Aorta (tissue), 5 donors: ENCODE data around the gene CRKL. TPM values are rescaled to one million over a fixed set of nuclear protein-coding genes. Genes with fewer than 3 reads are reported as not detected.

Source experiments
- ATAC-seq: fragments of 200-7000 bp; cut with Tn5 transposase; one replicate; pipeline ENCODE4 v1.9.1; 2022; ENCODE audit warnings: moderate library complexity; ENCODE audit not compliant: low FRiP score
- DNase-seq, 2 donors: peaks; one replicate each; pipeline ENCODE4 v3.0.0-alpha.2; 2020
- H3K27ac ChIP-seq, 2 donors: one replicate each; pipeline ENCODE4 v1.5.1; 2013; ENCODE audit warnings: low read length in 2 of 2, mild to moderate bottlenecking in 2 of 2, moderate library complexity in 2 of 2, control low read depth in 1 of 2, inconsistent platforms in 1 of 2, low read depth in 1 of 2
- H3K27me3 ChIP-seq, 2 donors: one replicate each; pipeline ENCODE4 v1.6.1; 2013; ENCODE audit warnings: control low read depth in 1 of 2, low read length in 1 of 2, mild to moderate bottlenecking in 1 of 2, moderate library complexity in 1 of 2; ENCODE audit not compliant: insufficient read depth in 2 of 2, control insufficient read depth in 1 of 2
- H3K36me3 ChIP-seq, 2 donors: one replicate each; pipeline ENCODE4 v1.6.1; 2013; ENCODE audit warnings: control low read depth in 1 of 2, low read length in 1 of 2, mild to moderate bottlenecking in 1 of 2; ENCODE audit not compliant: insufficient read depth in 2 of 2, control insufficient read depth in 1 of 2
- H3K4me1 ChIP-seq, 2 donors: one replicate each; pipeline ENCODE4 v1.6.1; 2013; ENCODE audit warnings: low read length in 2 of 2, control low read depth in 1 of 2, mild to moderate bottlenecking in 1 of 2, moderate library complexity in 1 of 2; ENCODE audit not compliant: insufficient read depth in 2 of 2, control insufficient read depth in 1 of 2
- H3K4me3 ChIP-seq, 2 donors: one replicate each; pipeline ENCODE4 v1.5.1; 2013; ENCODE audit warnings: low read length in 2 of 2, control low read depth in 1 of 2, mild to moderate bottlenecking in 1 of 2
- H3K9me3 ChIP-seq: one replicate; pipeline ENCODE4 v1.6.1; 2013; ENCODE audit warnings: mild to moderate bottlenecking, low read length; ENCODE audit not compliant: control insufficient read depth
- WGBS, 2 donors: extraction: QIAGEN DNeasy Blood & Tissue Kit; methylation state at CpG; one replicate each; pipeline ENCODE4 v1.1.7; 2013; 5-methylcytosine and 5-hydroxymethylcytosine counted together
- intact Hi-C, 2 donors: fragments of 100-400 bp; cut with DNase I; formaldehyde crosslinking; loops; one replicate each; pipeline versions ENCODE4 v1.14.2 to v1.15.0; 2022
- polyA plus RNA-seq, 2 donors: library from polyadenylated mRNA; stranded (reverse); fragments of 200-250 nt; gene quantifications; one replicate each; pipeline ENCODE4 v1.2.3, GENCODE V29; 2013
- total RNA-seq, 2 donors: library from RNA; stranded (reverse); fragmentation: NEBNext Ultra II Directional; extraction: Animal tissue kit (Norgen Biotek cat#: 25700); gene quantifications; one replicate each; pipeline ENCODE4 v1.2.1, GENCODE V29; 2021
- donor health status: healthy with polysubstance abuse.
- donor health status: Bipolar disorder and iron deficiency.
- donor health status: DM: no; HTN: no; CAD: no.
- donor health status: DM: no; HTN: no; CAD: no.
- donor health status: DM: yes; HTN: yes; CAD: no.

The CRKL gene
- total and polyA plus RNA-seq, 4 donors: 9.5 to 45.9 (median 25.3) TPM

DNA sequence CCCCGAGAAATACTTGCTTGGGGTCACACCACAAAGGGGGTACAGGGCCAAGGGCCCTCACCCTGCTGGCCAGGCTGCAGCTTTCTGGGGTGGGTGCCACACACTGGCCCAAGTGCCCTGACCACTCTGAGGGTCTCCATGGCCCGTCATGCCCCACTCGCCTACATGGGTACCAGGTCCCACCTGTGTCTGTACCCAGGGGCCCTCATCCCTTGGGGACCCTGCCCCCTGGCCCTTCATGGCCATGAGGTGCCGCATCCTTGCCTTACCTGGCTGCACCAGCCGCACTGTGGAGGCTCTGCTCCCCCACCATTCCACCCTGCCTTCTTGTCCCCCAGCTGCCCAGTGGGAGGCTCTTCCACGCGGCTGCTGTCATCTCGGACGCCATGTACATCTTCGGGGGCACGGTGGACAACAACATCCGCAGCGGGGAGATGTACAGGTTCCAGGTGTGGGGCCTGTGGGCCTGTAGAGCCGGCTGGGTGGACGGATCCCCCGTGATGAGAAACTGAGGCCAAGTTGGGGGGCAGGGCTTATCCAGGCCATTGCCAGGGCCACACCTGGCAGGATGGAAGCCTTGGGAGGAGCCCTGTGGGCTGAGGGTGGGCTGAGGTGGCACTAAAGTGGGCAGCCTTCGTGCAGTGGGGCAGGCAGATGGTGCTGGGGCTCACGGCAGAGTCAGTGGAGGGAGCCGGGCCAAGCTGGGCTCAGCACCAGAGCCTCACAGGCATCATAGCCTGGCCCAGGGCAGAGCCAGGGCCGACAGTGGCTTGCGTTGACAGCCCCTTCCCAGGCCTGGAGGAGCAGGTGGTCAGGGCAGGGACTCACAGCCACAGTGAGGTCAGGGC is 75.5 kb downstream of the CRKL start:
- no peak for DNase-seq
- H3K4me1 ChIP-seq: no peaks in the 10 kb centered on the region
- H3K27ac ChIP-seq: no peak overlapping the region
- no peak overlapping the region for H3K4me3 ChIP-seq
- 86% methylated on average over 21 of the region's 21 CpGs for WGBS, 2 donors
- H3K27me3 ChIP-seq: no peaks in the 10 kb centered on the region
- H3K36me3 ChIP-seq: peaks cover 0 to 4% of the 10 kb centered on the region in 2 donors
- no peak for ATAC-seq
- no peaks in the 10 kb centered on the region for H3K9me3 ChIP-seq
- intact Hi-C loops: no loop called here

DNA sequence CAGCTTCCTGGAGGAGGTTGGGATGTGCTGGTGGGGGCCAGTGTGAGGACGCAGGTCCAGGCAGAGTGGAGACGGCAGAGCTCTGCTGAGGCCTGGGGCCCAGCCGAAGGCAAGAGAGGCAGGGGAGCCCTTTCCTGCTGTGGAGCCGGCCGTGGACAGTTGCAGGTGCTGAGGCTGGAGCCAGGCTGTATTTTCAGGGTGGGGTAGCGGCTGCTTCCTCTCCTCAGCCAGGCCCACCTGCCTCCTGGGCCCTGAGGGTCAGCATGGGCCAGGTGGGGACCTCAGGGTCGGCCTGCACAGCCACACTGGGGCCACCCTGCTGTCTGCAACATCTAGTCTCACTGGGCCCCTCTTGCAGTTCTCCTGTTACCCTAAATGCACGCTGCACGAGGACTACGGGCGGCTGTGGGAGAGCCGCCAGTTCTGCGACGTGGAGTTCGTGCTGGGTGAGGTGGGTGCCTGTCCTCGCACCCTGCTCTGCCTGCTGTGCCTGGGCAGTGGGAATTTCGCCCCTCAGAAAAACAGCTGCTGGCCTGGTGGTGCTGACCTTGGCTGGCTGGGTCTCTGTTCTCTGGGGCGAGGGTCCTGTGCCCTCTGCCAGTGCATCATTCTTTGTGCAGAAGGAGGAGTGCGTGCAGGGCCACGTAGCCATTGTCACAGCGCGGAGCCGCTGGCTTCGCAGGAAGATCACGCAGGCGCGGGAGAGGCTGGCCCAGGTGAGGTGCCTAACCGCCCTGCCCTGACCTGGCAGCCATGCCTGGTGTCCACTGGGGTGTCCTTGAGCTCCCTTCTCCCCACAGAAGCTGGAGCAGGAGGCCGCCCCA is 76.3 kb downstream of the CRKL start:
- WGBS, 2 donors: 91 to 95% methylated on average over 28 to 29 of the region's 29 CpGs
- peaks cover 0 to 4% of the 10 kb centered on the region in 2 donors for H3K36me3 ChIP-seq
- no peak for DNase-seq

DNA sequence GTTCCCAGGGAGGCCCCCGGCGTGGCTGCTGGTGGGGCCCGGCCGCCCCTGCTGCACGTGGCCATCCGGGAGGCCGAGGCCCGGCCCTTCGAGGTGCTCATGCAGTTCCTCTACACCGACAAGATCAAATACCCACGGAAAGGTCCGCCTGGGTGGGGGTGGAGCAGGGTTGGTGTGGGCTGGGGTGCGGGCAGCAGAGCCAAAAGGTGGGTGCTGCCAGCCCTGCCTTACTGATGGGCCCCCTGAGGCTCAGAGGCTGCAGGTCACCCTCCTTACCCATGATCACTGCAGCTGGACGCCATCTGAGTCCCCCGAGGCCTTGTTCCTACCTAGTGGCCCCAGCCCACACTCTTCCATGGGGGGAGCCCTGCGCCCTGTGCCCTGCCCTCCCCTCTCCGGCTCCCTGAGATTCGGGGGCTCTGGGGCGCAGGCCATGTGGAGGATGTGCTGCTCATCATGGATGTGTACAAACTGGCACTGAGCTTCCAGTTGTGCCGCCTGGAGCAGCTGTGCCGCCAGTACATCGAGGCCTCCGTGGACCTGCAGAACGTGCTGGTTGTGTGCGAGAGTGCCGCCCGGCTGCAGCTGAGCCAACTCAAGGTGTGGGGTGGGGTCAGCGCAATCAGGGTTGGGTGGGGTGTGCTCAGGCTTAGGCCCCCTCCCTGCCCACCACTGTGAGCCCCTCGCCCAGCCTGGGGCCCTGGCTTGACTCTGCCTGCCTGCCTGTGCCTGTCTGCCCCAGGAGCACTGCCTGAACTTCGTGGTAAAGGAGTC is 77.1 kb downstream of the CRKL start:
- intact Hi-C loops: no loop called here
- Histone ChIP-seq H3K27ac (no peak overlapping the region), H3K9me3 (no peaks in the 10 kb centered on the region), H3K27me3 (no peaks in the 10 kb centered on the region), H3K4me3 (no peak overlapping the region), H3K36me3 (peaks cover 0 to 4% of the 10 kb centered on the region in 2 donors), H3K4me1 (no peaks in the 10 kb centered on the region)
- DNase-seq (no peak), ATAC-seq (no peak)
- 89 to 91% methylated on average over 29 to 30 of the region's 30 CpGs for WGBS, 2 donors

More for the DNA sequence above, 76.3 kb downstream of the CRKL start:
- Histone ChIP-seq H3K4me1 (no peaks in the 10 kb centered on the region), H3K27me3 (no peaks in the 10 kb centered on the region), H3K4me3 (no peak overlapping the region), H3K9me3 (no peaks in the 10 kb centered on the region), H3K27ac (no peak overlapping the region)
- intact Hi-C loops: no loop called here
- ATAC-seq: no peak

DNA sequence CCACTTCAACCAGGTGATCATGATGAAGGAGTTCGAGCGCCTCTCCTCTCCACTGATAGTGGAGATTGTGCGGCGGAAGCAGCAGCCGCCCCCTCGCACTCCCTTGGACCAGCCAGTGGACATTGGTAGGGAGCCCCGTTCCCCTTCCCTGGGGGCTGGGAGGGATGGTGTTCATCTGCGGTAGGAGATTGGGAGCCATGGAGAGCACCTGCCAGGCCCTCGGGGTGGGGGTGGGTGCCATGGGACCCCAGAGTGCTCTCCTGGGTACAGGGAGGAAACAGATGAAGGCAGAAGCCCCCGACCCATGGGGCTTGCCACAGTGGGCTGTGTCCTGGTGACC is 77.7 kb downstream of the CRKL start:
- intact Hi-C loops: no loop called here
- DNase-seq (no peak), ATAC-seq (no peak)
- Histone ChIP-seq H3K27me3 (no peaks in the 10 kb centered on the region), H3K36me3 (peaks cover 0 to 4% of the 10 kb centered on the region in 2 donors), H3K4me3 (no peak overlapping the region), H3K9me3 (no peaks in the 10 kb centered on the region), H3K27ac (no peak overlapping the region), H3K4me1 (no peaks in the 10 kb centered on the region)
- WGBS, 2 donors: 93 to 96% methylated on average over 9 to 10 of the region's 10 CpGs

DNA sequence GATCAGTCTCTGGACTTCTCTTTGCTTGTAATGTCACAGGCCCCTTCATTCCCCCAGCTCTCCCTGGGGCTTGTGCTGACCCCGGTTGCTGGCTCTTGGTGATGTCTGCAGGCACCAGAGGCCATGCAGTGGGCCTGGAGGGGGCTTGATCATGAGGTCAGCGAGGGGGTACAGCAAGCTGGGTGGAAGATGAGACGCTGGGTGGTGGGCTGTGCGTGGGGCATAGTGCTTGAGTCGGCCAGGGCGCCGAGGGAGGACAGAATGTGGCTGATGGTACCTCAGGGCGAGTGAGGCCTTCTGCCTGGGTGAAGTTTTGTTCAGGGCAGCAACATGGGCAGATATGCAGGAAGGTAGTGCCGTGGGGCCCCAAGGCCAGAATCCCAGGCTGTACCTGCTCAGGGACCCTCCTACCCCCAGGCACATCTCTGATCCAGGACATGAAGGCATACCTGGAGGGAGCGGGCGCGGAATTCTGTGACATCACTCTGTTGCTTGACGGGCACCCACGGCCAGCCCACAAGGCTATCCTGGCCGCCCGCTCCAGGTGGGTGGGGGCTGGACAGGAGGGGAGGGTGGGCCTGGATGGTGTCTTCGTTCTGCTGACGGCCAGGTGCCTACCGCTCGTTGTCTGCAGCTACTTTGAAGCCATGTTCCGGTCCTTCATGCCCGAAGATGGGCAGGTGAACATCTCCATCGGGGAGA is 78.3 kb downstream of the CRKL start:
- 89 to 91% methylated on average over 21 to 23 of the region's 23 CpGs for WGBS, 2 donors
- Histone ChIP-seq H3K4me3 (no peak overlapping the region), H3K9me3 (no peaks in the 10 kb centered on the region), H3K27me3 (no peaks in the 10 kb centered on the region), H3K36me3 (peaks cover 0 to 4% of the 10 kb centered on the region in 2 donors), H3K27ac (no peak overlapping the region), H3K4me1 (no peaks in the 10 kb centered on the region)
- intact Hi-C loops: no loop called here
- no peak for DNase-seq
- no peak for ATAC-seq

DNA sequence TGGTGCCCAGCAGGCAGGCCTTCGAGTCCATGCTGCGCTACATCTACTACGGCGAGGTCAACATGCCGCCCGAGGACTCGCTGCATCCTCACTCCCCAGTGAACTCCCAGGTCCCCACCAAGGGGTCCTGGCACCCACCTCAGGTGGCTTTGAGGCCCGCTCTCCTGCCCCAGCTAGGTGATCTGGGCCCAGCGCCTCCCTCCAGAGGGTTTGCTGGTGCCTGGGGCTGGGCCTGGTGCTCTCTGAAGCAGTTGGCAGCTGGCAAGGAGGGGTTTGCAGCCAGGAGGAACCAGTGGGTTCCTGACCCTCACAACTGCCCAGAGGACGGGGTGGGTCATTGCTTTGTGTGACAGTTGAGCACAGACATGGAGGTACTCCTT is 78.8 kb downstream of the CRKL start:
- peaks cover 0 to 4% of the 10 kb centered on the region in 2 donors for H3K36me3 ChIP-seq
- H3K27ac ChIP-seq: no peak overlapping the region
- H3K4me3 ChIP-seq: no peak overlapping the region
- no peaks in the 10 kb centered on the region for H3K27me3 ChIP-seq
- ATAC-seq (no peak), DNase-seq (no peak)
- 93 to 95% methylated on average over 10 of the region's 10 CpGs for WGBS, 2 donors
- no peaks in the 10 kb centered on the region for H3K4me1 ChIP-seq
- intact Hi-C loops: no loop called here
- no peaks in the 10 kb centered on the region for H3K9me3 ChIP-seq

DNA sequence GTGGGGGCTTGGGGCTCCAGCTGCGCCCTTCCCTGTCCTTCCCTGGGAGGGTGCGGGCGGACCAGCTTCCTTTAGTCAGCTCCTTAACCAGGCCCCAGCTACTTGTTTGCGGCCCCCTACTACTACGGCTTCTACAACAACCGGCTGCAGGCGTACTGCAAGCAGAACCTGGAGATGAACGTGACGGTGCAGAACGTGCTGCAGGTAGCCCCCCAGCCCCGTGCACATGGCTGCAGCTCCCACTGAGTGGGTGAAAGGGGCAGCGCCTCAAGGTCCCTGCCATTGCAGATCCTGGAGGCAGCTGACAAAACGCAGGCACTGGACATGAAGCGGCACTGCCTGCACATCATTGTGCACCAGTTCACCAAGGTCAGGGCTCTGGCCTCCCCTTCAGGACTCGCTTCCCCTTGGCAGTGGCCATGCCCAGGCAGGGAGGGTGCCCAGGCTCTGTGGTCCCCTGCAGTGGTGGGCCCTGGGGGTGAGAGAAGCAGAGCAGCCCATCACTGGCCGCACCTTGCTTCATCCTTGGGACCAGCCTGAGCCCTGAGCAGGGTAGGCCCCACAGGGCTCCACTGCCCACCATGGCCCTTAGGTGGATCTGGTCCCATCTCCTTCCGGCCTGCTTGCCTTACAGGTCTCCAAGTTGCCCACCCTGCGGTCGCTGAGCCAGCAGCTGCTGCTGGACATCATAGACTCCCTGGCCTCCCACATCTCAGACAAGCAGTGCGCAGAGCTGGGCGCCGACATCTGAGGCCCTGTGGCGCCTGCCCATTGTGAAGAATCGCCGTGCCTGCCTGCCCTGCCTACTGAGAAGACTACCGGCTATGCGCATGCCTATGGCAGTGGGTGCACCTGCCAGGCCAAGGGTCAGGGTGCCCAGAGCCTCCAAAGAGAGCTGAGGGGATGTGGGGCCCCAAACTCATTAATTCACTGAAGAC is 79.7 kb downstream of the CRKL start:
- no peaks in the 10 kb centered on the region for H3K9me3 ChIP-seq
- no peak overlapping the region for H3K4me3 ChIP-seq
- intact Hi-C loops: no loop called here
- no peak overlapping the region for H3K27ac ChIP-seq
- WGBS, 2 donors: 88 to 89% methylated on average over 27 of the region's 27 CpGs
- no peak for DNase-seq
- no peaks in the 10 kb centered on the region for H3K27me3 ChIP-seq
- ATAC-seq: no peak
- no peaks in the 10 kb centered on the region for H3K4me1 ChIP-seq
- H3K36me3 ChIP-seq: peaks cover 0 to 2% of the 10 kb centered on the region in 2 donors
